Measurements from ENCODE around the gene MOGAT2. TPM values are rescaled to one million over a fixed set of nuclear protein-coding genes. Genes with fewer than 3 reads are reported as not detected.

Gene MOGAT2
- total RNA-seq, 5 donors from 2014 or later (not counting 1 experiment from before 2014, with no cell fraction given), result 0.23 TPM; not detected in 4

DNA sequence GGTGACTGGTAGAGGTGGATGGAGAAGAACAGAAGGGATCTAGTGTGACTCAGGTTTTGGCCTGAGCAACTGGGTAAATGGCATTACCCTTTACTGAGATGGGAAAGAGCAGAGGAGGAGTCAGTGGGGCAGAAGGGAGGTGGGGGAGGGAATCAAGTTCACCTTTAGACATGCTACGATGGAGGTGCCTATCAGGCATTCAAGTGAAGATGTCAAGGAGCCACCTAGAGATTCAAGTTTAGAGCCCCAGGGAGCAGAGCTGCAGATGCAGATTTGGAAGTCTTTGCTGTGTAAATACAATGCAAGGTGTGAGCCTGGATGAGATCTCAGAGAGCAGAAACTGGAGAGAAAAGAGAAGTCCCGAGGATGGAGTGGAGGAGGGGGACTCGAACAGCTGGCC is 979 bp upstream of the MOGAT2 start:
- H3K27ac ChIP-seq (ENCODE audit: low read length), result no peak overlapping the region

DNA sequence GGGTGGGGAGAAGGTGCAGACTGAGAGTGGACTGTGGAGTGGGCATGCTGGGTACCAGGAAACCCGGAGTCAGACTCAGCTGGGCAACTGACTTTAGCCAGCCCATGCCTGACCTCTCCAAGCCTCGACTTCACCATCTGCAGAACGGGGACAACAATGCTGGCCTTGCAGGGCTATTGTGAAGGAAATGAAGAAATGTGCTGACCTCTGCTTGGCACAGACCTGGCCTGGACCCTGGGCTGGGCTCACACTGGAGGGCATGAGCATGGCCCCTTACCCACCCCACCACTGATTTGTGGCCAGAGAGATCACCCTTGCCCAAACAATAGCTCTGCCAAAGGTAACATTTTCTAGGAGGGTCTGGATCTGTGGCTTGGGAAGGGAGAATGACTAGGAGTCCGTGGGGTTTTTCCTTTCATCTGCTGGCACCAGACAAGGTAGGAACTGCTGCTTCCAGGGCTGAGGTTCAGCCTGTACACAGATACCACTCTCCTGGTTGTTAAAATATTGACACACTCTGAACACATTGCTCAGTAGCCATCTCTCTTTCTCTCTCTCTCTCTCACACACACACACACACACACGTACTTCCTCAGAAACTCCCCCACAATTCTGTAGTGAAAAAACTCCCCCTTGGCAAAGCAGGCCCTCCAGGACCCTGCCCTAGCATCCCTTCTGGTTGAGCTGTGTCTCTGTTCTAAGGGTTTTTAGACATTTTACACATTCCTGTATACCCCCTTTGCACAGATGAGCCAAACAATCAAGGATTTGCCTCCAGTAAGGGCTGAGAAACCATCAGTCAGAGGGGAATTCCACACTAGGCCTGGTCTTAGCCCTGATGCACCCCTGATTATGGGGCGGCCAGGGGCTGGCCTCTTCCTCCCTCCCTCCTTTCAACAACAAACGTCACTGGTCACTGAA is 1.0 kb downstream of the MOGAT2 start:
- no peaks in the 10 kb centered on the region for H3K9me3 ChIP-seq
- Mint-ChIP-seq H3K27me3 (peaks cover 1 to 6% of the 10 kb centered on the region in 2 donors), H3K4me3 (no peak overlapping the region), H3K9me3 (no peaks in the 10 kb centered on the region), H3K27ac (no peak overlapping the region), H3K4me1 (no peaks in the 10 kb centered on the region), H3K36me3 (no peaks in the 10 kb centered on the region)
- POLR2A ChIA-PET, result no interaction called here
- H3K36me3 ChIP-seq (ENCODE audit: control insufficient read depth in 2 of 2, extremely low read depth in 1 of 2, insufficient read depth in 1 of 2, low read length in 1 of 2), result no peaks in the 10 kb centered on the region
- WGBS (ENCODE audit: insufficient coverage), result 50% methylated on average over 1 of the region's 7 CpGs
- H3K27me3 ChIP-seq (replicated peaks in 1 of 2; ENCODE audit: control insufficient read depth in 2 of 2, extremely low read depth in 1 of 2, insufficient read depth in 2 of 2, low read length in 1 of 2), result peaks cover 0 to 2% of the 10 kb centered on the region in 2 experiments
- no peak for DNase-seq
- no peak overlapping the region for H3K4me3 ChIP-seq (ENCODE audit: control insufficient read depth in 1 of 2, extremely low read depth in 1 of 2, low read length in 1 of 2)
- no peaks in the 10 kb centered on the region for H3K4me1 ChIP-seq (ENCODE audit: control insufficient read depth in 1 of 2, extremely low read depth in 1 of 2, insufficient read depth in 2 of 2, low read length in 2 of 2)
- H3K27ac ChIP-seq (ENCODE audit: low read length), result no peak overlapping the region
- CTCF ChIA-PET, result no interaction called here
- ATAC-seq (replicated peaks in 1 of 4), result no peak

More for the DNA sequence above, 979 bp upstream of the MOGAT2 start:
- ATAC-seq (replicated peaks in 1 of 4) (no peak), DNase-seq (no peak)
- H3K36me3 Mint-ChIP-seq, result no peaks in the 10 kb centered on the region
- H3K27me3 Mint-ChIP-seq, result peaks cover 1 to 12% of the 10 kb centered on the region in 2 donors
- Histone ChIP-seq H3K4me3 (ENCODE audit: control insufficient read depth in 1 of 2, extremely low read depth in 1 of 2, low read length in 1 of 2) (no peak overlapping the region), H3K9me3 (no peaks in the 10 kb centered on the region), H3K4me1 (ENCODE audit: control insufficient read depth in 1 of 2, extremely low read depth in 1 of 2, insufficient read depth in 2 of 2, low read length in 2 of 2) (no peaks in the 10 kb centered on the region), H3K27me3 (replicated peaks in 1 of 2; ENCODE audit: control insufficient read depth in 2 of 2, extremely low read depth in 1 of 2, insufficient read depth in 2 of 2, low read length in 1 of 2) (peaks cover 0 to 6% of the 10 kb centered on the region in 2 experiments), H3K36me3 (ENCODE audit: control insufficient read depth in 2 of 2, extremely low read depth in 1 of 2, insufficient read depth in 1 of 2, low read length in 1 of 2) (no peaks in the 10 kb centered on the region)
- H3K4me3 Mint-ChIP-seq, result no peak overlapping the region
- ChIA-PET CTCF (no interaction called here), POLR2A (no interaction called here)
- H3K27ac Mint-ChIP-seq, result no peak overlapping the region
- no peaks in the 10 kb centered on the region for H3K9me3 Mint-ChIP-seq
- WGBS (ENCODE audit: insufficient coverage), result 75% methylated on average over 3 of the region's 3 CpGs
- H3K4me1 Mint-ChIP-seq, result no peaks in the 10 kb centered on the region

DNA sequence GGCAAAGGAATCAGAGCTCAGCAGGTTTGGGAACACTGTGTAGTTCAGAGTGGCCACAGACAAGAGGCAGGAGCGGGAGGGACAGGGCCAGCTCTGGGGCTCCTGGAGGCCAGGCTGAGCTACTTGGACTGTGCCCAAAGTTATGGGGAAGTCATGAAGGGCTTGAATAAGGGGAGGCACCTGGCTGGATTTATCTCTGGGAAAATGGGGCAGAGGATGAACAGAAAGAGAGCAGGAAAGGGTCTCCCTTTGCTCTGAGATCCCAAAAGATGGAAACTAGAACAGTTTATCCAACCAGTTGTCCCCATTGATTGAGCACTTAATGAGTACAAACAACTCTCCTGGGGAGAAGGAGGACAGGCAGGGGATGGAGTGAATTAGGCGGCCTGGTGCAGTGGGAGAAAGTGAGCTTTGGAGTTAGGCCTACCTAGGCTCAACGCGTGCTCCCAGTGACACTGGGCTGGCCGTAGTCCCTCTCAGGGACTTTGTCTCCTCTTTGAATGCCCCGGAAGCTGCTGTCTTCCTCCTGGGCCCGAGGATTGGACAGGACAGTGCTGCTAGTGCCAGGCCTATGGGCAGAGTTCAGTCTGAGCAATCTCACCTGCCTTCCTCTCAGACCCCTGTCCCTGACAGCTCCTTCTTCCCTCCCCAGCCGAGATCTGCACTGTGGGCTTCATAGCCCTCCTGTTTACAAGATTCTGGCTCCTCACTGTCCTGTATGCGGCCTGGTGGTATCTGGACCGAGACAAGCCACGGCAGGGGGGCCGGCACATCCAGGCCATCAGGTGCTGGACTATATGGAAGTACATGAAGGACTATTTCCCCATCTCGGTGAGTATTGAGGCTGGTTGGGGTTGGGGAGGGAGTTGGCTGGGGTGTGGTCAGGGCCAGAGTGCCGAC is 2.0 kb downstream of the MOGAT2 start:
- WGBS (ENCODE audit: insufficient coverage), result 94% methylated on average over 10 of the region's 14 CpGs
- ChIA-PET POLR2A (no interaction called here), CTCF (no interaction called here)
- H3K27ac Mint-ChIP-seq, result no peak overlapping the region
- no peak overlapping the region for H3K27ac ChIP-seq (ENCODE audit: low read length)
- H3K36me3 ChIP-seq (ENCODE audit: control insufficient read depth in 2 of 2, extremely low read depth in 1 of 2, insufficient read depth in 1 of 2, low read length in 1 of 2), result no peaks in the 10 kb centered on the region
- peaks cover 0 to 2% of the 10 kb centered on the region in 2 experiments for H3K27me3 ChIP-seq (replicated peaks in 1 of 2; ENCODE audit: control insufficient read depth in 2 of 2, extremely low read depth in 1 of 2, insufficient read depth in 2 of 2, low read length in 1 of 2)
- ATAC-seq (replicated peaks in 1 of 4) (no peak), DNase-seq (no peak)
- no peaks in the 10 kb centered on the region for H3K36me3 Mint-ChIP-seq
- H3K9me3 Mint-ChIP-seq, result no peaks in the 10 kb centered on the region
- H3K27me3 Mint-ChIP-seq, result no peaks in the 10 kb centered on the region
- H3K4me1 Mint-ChIP-seq, result no peaks in the 10 kb centered on the region
- no peak overlapping the region for H3K4me3 ChIP-seq (ENCODE audit: control insufficient read depth in 1 of 2, extremely low read depth in 1 of 2, low read length in 1 of 2)
- H3K4me3 Mint-ChIP-seq, result no peak overlapping the region
- no peaks in the 10 kb centered on the region for H3K9me3 ChIP-seq
- H3K4me1 ChIP-seq (ENCODE audit: control insufficient read depth in 1 of 2, extremely low read depth in 1 of 2, insufficient read depth in 2 of 2, low read length in 2 of 2), result no peaks in the 10 kb centered on the region

DNA sequence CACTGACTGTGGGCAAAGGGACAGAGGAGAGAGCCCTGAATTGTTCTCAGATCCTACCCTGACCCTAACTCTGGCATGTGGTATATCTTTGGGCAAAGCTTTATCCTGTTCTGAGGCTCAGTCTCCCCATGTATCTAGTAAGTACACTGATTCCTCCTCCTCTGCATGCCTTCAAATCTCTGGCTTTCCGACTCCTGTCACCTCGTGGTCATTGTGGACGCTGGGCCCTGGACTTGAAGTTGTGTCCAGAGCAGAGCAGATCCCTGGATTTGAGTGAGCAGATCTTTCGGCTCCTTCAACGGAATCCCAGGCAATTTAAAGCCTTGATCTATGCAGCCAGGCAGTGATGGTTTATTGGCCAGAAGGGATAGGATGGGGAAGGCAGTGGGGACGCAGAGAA is 3.0 kb downstream of the MOGAT2 start:
- ChIA-PET CTCF (no interaction called here), POLR2A (no interaction called here)
- 79% methylated on average over 6 of the region's 6 CpGs for WGBS (ENCODE audit: insufficient coverage)
- no peaks in the 10 kb centered on the region for H3K9me3 ChIP-seq
- no peak overlapping the region for H3K27ac ChIP-seq (ENCODE audit: low read length)
- H3K36me3 ChIP-seq (ENCODE audit: control insufficient read depth in 2 of 2, extremely low read depth in 1 of 2, insufficient read depth in 1 of 2, low read length in 1 of 2), result no peaks in the 10 kb centered on the region
- ATAC-seq (replicated peaks in 1 of 4), result no peak
- no peak overlapping the region for H3K4me3 ChIP-seq (ENCODE audit: control insufficient read depth in 1 of 2, extremely low read depth in 1 of 2, low read length in 1 of 2)
- H3K9me3 Mint-ChIP-seq, result no peaks in the 10 kb centered on the region
- H3K4me1 Mint-ChIP-seq, result no peaks in the 10 kb centered on the region
- H3K4me3 Mint-ChIP-seq, result no peak overlapping the region
- H3K27me3 ChIP-seq (replicated peaks in 1 of 2; ENCODE audit: control insufficient read depth in 2 of 2, extremely low read depth in 1 of 2, insufficient read depth in 2 of 2, low read length in 1 of 2), result peaks cover 0 to 2% of the 10 kb centered on the region in 2 experiments
- no peaks in the 10 kb centered on the region for H3K4me1 ChIP-seq (ENCODE audit: control insufficient read depth in 1 of 2, extremely low read depth in 1 of 2, insufficient read depth in 2 of 2, low read length in 2 of 2)
- no peaks in the 10 kb centered on the region for H3K36me3 Mint-ChIP-seq
- DNase-seq, result no peak
- H3K27me3 Mint-ChIP-seq, result no peaks in the 10 kb centered on the region
- H3K27ac Mint-ChIP-seq, result no peak overlapping the region

DNA sequence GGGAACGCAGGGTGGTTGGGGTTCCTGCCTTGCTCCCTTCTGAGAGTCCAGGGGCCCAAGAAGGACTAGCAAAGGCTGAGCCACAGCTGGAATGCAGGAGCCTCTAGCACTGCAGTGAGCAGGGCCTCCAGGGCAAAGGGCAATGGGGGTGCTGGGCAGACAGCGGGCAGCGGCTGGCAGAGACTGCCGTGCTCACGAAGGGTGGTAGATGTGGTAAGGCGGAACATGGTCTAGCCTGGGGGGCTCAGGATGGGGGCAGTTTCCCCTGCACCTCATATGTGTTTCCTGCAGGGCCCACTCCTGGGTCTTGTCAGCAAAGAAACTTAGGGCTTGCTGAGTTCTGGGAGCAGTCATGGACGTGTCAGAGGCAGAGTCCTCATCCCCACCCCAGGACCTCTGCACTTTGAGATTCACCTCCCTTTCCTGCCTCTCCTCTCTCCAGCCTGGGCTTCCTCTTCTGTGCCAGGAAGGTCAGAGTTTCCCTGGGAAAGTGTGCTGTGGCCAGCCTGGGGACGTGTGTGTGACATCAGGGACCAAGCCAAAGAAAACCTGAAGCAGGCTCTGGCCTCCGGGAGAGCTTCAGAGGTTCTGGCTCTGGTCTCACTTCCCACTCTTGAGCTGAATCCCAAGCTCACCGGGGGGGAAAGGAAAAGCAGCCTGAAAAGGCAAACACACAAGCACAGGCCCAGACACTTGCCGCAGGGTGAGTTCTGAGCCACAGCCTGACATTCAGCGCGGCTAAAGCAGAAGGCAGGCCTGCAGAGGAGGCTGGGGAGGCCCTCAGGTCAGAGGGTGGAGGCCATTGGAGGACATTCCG is 4.4 kb downstream of the MOGAT2 start:
- no peak overlapping the region for H3K27ac Mint-ChIP-seq

GRCh38 chr11:75722669-75723042 is 5.0 kb downstream of the MOGAT2 start:
- Histone ChIP-seq H3K36me3 (ENCODE audit: control insufficient read depth in 2 of 2, extremely low read depth in 1 of 2, insufficient read depth in 1 of 2, low read length in 1 of 2) (no peaks in the 10 kb centered on the region), H3K4me3 (ENCODE audit: control insufficient read depth in 1 of 2, extremely low read depth in 1 of 2, low read length in 1 of 2) (no peak overlapping the region), H3K27me3 (replicated peaks in 1 of 2; ENCODE audit: control insufficient read depth in 2 of 2, extremely low read depth in 1 of 2, insufficient read depth in 2 of 2, low read length in 1 of 2) (peaks cover 0 to 2% of the 10 kb centered on the region in 2 experiments), H3K4me1 (ENCODE audit: control insufficient read depth in 1 of 2, extremely low read depth in 1 of 2, insufficient read depth in 2 of 2, low read length in 2 of 2) (no peaks in the 10 kb centered on the region), H3K9me3 (no peaks in the 10 kb centered on the region), H3K27ac (ENCODE audit: low read length) (no peak overlapping the region)
- Mint-ChIP-seq H3K4me3 (no peak overlapping the region), H3K9me3 (no peaks in the 10 kb centered on the region), H3K27ac (no peak overlapping the region), H3K4me1 (no peaks in the 10 kb centered on the region), H3K27me3 (no peaks in the 10 kb centered on the region), H3K36me3 (no peaks in the 10 kb centered on the region)
- DNase-seq (no peak), ATAC-seq (replicated peaks in 1 of 4) (no peak)
- 94% methylated on average over 2 of the region's 9 CpGs for WGBS (ENCODE audit: insufficient coverage)
- CTCF ChIA-PET, result no interaction called here
- POLR2A ChIA-PET, result no interaction called here

More for the DNA sequence above, 4.4 kb downstream of the MOGAT2 start:
- peaks cover 0 to 2% of the 10 kb centered on the region in 2 experiments for H3K27me3 ChIP-seq (replicated peaks in 1 of 2; ENCODE audit: control insufficient read depth in 2 of 2, extremely low read depth in 1 of 2, insufficient read depth in 2 of 2, low read length in 1 of 2)
- no peaks in the 10 kb centered on the region for H3K9me3 ChIP-seq
- ChIA-PET POLR2A (no interaction called here), CTCF (no interaction called here)
- Mint-ChIP-seq H3K27me3 (no peaks in the 10 kb centered on the region), H3K9me3 (no peaks in the 10 kb centered on the region), H3K4me1 (no peaks in the 10 kb centered on the region), H3K36me3 (no peaks in the 10 kb centered on the region), H3K4me3 (no peak overlapping the region)
- H3K4me1 ChIP-seq (ENCODE audit: control insufficient read depth in 1 of 2, extremely low read depth in 1 of 2, insufficient read depth in 2 of 2, low read length in 2 of 2), result no peaks in the 10 kb centered on the region
- no peak for DNase-seq
- H3K36me3 ChIP-seq (ENCODE audit: control insufficient read depth in 2 of 2, extremely low read depth in 1 of 2, insufficient read depth in 1 of 2, low read length in 1 of 2), result no peaks in the 10 kb centered on the region
- no peak overlapping the region for H3K4me3 ChIP-seq (ENCODE audit: control insufficient read depth in 1 of 2, extremely low read depth in 1 of 2, low read length in 1 of 2)
- no peak for ATAC-seq (replicated peaks in 1 of 4)
- no peak overlapping the region for H3K27ac ChIP-seq (ENCODE audit: low read length)
- WGBS (ENCODE audit: insufficient coverage), result 66% methylated on average over 10 of the region's 14 CpGs
